OCI-LY3 (cell line): ENCODE measurements around the gene GRID2.

Experiments used
- EZH2phosphoT487 ChIP-seq: fragments of 200-600 bp; shearing (Covaris generic); IDR thresholded peaks from 2 replicates; pipeline ENCODE4 v1.6.1; 2018; ENCODE audit warnings: antibody characterized with exemption, mixed run types, low read depth
- TF ChIP-seq, protein P1 (sequence below): fragments of 200-600, 300-600 bp; sonication (generic); IDR thresholded peaks from 2 replicates; pipeline ENCODE4 v1.5.1; 2014; ENCODE audit warnings: antibody characterized with exemption, low read length, low read depth

DNA sequence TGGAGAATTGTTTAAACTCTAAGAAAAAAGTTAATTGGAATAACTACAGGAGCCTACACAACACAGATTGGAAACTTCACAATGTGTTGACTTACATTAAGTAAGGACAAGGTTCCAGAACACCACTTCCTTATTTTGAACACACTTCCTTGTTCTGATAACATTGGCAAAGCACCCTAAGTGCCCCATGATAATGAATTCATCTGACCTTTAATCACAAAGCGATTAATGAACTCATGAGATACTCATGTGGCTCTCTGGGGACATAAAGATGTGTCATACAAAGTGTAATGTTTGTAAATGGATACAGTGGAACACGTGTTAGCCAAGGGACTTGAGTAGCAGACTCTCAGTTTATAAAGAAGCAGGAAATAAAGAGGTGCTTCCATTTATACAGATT, 1455.7 kb downstream of the GRID2 start:
- TF ChIP-seq, protein P1, sequence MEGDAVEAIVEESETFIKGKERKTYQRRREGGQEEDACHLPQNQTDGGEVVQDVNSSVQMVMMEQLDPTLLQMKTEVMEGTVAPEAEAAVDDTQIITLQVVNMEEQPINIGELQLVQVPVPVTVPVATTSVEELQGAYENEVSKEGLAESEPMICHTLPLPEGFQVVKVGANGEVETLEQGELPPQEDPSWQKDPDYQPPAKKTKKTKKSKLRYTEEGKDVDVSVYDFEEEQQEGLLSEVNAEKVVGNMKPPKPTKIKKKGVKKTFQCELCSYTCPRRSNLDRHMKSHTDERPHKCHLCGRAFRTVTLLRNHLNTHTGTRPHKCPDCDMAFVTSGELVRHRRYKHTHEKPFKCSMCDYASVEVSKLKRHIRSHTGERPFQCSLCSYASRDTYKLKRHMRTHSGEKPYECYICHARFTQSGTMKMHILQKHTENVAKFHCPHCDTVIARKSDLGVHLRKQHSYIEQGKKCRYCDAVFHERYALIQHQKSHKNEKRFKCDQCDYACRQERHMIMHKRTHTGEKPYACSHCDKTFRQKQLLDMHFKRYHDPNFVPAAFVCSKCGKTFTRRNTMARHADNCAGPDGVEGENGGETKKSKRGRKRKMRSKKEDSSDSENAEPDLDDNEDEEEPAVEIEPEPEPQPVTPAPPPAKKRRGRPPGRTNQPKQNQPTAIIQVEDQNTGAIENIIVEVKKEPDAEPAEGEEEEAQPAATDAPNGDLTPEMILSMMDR = no peak
- TF ChIP-seq EZH2phosphoT487 = no peak
